Mesendoderm (in vitro differentiated cells): ENCODE measurements around the gene CH25H.

ENCODE experiments used
- DNase-seq: peaks from one replicate; pipeline ENCODE4 v3.0.0; 2013
- H2AK5ac ChIP-seq: 2 replicates; pipeline ENCODE4 v1.6.1; 2013; ENCODE audit warnings: low read length, inconsistent platforms
- H2BK120ac ChIP-seq: 2 replicates; pipeline ENCODE4 v1.6.1; 2013; ENCODE audit warnings: low read depth, mild to moderate bottlenecking, low read length, moderate library complexity, mixed read lengths
- H2BK15ac ChIP-seq: replicated peaks from 2 replicates; pipeline ENCODE4 v1.6.1; 2013; ENCODE audit warnings: low read depth, mild to moderate bottlenecking, moderate library complexity
- H2BK5ac ChIP-seq: 2 replicates; pipeline ENCODE4 v1.6.1; 2013; ENCODE audit warnings: low read length, inconsistent platforms
- H3K18ac ChIP-seq: 2 replicates; pipeline ENCODE4 v1.6.1; 2013; ENCODE audit warnings: mild to moderate bottlenecking, low read length, mixed read lengths
- H3K23ac ChIP-seq: one replicate; pipeline ENCODE4 v1.6.1; 2013; ENCODE audit warnings: low read length
- H3K27ac ChIP-seq: 2 replicates; pipeline ENCODE4 v1.5.1; 2013; ENCODE audit warnings: low read depth, mild to moderate bottlenecking, inconsistent platforms, low read length, moderate library complexity
- H3K27me3 ChIP-seq: 2 replicates; pipeline ENCODE4 v1.6.1; 2013; ENCODE audit warnings: low read length, control low read depth, mild to moderate bottlenecking, inconsistent platforms; ENCODE audit not compliant: insufficient read depth, poor library complexity
- H3K36me3 ChIP-seq: 2 replicates; pipeline ENCODE4 v1.6.1; 2013; ENCODE audit warnings: low read length, inconsistent platforms; ENCODE audit not compliant: control insufficient read depth, insufficient read depth
- H3K4ac ChIP-seq: one replicate; pipeline ENCODE4 v1.6.1; 2013; ENCODE audit warnings: low read depth, mild to moderate bottlenecking, low read length, moderate library complexity
- H3K4me1 ChIP-seq: 2 replicates; pipeline ENCODE4 v1.6.1; 2013; ENCODE audit warnings: low read depth, low read length, inconsistent platforms; ENCODE audit not compliant: control insufficient read depth
- H3K4me2 ChIP-seq: 2 replicates; pipeline ENCODE4 v1.6.1; 2013; ENCODE audit warnings: low read length
- H3K4me3 ChIP-seq: 2 replicates; pipeline ENCODE4 v1.5.1; 2013; ENCODE audit warnings: mild to moderate bottlenecking, low read length
- H3K56ac ChIP-seq: one replicate; pipeline ENCODE4 v1.6.1; 2013; ENCODE audit warnings: low read length
- H3K79me1 ChIP-seq: 2 replicates; pipeline ENCODE4 v1.6.1; 2013; ENCODE audit warnings: low read length, inconsistent platforms
- H3K79me2 ChIP-seq: 2 replicates; pipeline ENCODE4 v1.6.1; 2013; ENCODE audit warnings: mild to moderate bottlenecking, low read length; ENCODE audit not compliant: control insufficient read depth, insufficient read depth
- H3K9ac ChIP-seq: 2 replicates; pipeline ENCODE4 v1.6.1; 2013; ENCODE audit warnings: low read length, inconsistent platforms
- H4K5ac ChIP-seq: one replicate; pipeline ENCODE4 v1.6.1; 2013; ENCODE audit warnings: low read length
- H4K8ac ChIP-seq: one replicate; pipeline ENCODE4 v1.6.1; 2013; ENCODE audit warnings: low read depth, mild to moderate bottlenecking, control low read depth, low read length, moderate library complexity
- WGBS: extraction: QIAGEN DNeasy Blood & Tissue Kit; methylation state at CpG from one replicate; pipeline ENCODE4 v1.1.7; 2013; ENCODE audit warnings: low lambda C conversion rate, missing lambda C conversion rate; ENCODE audit not compliant: insufficient coverage; ENCODE audit errors: extremely low coverage; 5-methylcytosine and 5-hydroxymethylcytosine counted together

Gene CH25H

DNA sequence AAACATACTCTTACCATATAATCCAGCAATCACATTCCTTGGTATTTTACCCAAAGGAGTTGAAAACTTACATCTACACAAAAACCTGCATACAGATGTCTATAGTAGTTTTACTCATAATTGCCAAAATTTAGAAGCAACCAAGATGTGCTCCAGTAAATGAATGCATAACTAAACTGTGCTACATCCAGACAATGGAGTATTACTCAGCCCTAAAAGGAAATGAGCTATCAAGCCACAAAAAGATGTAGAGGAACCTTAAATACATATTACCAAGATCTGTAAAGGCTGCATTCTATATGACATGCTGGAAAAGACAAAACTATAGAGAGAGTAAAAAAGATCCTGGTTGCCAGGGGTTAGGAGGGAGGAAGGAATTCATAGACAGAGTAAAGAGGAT, 21.8 kb upstream of the CH25H start:
- no peak overlapping the region for H3K23ac ChIP-seq
- H2BK15ac ChIP-seq = no peak overlapping the region
- H3K4me3 ChIP-seq = no peak overlapping the region
- no peak for DNase-seq
- H2BK5ac ChIP-seq = no peak overlapping the region
- no peaks in the 10 kb centered on the region for H3K36me3 ChIP-seq
- no peaks in the 10 kb centered on the region for H3K27me3 ChIP-seq
- H2BK120ac ChIP-seq = no peak overlapping the region
- H3K4ac ChIP-seq = no peak overlapping the region
- peaks cover 6% of the 10 kb centered on the region for H3K4me1 ChIP-seq
- H3K27ac ChIP-seq = no peak overlapping the region
- no peak overlapping the region for H2AK5ac ChIP-seq
- H4K8ac ChIP-seq = no peak overlapping the region
- H3K79me2 ChIP-seq = no peaks in the 10 kb centered on the region
- H3K9ac ChIP-seq = no peak overlapping the region
- H3K18ac ChIP-seq = no peak overlapping the region
- H3K56ac ChIP-seq = no peak overlapping the region
- H4K5ac ChIP-seq = no peak overlapping the region
- H3K79me1 ChIP-seq = no peaks in the 10 kb centered on the region
- H3K4me2 ChIP-seq = no peak overlapping the region

DNA sequence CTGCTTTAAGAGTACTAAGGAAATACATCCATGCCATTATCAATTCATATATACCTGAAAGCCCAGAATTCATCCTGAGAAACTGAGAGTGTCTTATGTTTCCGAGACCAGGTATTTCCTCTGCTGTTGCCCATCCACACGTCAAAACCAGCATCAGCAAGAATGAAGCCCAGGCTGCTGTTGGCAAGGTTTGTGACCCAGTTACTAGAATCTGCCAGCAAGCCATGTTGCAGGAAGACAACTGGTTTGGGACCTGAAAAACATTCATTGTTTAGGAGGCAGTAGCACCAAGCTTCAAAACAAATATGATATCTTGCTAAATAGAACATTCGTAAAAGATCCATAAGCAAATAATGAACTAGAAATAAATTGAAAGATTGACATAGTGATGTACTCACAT, 21.0 kb upstream of the CH25H start:
- Histone ChIP-seq H3K23ac (no peak overlapping the region), H4K5ac (no peak overlapping the region), H2AK5ac (no peak overlapping the region), H3K27ac (no peak overlapping the region), H3K79me2 (no peaks in the 10 kb centered on the region), H3K27me3 (no peaks in the 10 kb centered on the region), H2BK15ac (no peak overlapping the region), H3K4me1 (peaks cover 6% of the 10 kb centered on the region), H3K4ac (no peak overlapping the region), H2BK5ac (no peak overlapping the region), H3K4me3 (no peak overlapping the region), H3K56ac (no peak overlapping the region), H2BK120ac (no peak overlapping the region), H3K4me2 (no peak overlapping the region), H4K8ac (no peak overlapping the region), H3K36me3 (no peaks in the 10 kb centered on the region), H3K79me1 (no peaks in the 10 kb centered on the region), H3K18ac (no peak overlapping the region), H3K9ac (no peak overlapping the region)
- WGBS = no CpG with 5 or more reads among the region's 3 CpGs
- no peak for DNase-seq

DNA sequence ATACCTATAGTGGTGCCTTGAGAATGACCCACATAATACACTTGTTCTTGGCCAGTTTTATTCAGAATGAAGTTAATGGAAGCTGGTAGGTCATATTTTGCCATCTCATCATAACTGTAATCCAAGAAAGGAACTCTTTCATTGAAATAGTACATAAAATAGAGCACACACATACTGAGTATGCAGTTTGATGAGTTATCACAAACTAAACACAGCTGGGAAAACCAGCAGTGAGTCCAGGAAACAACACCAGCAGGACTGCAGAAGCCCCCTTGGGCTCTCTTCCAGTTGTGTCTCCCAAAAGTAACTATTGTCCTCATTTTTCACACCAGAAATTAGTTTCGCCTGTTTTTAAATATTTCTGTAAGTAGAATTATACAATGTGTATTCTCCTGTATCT, 19.8 kb upstream of the CH25H start:
- no peaks in the 10 kb centered on the region for H3K27me3 ChIP-seq
- no peak overlapping the region for H2AK5ac ChIP-seq
- H2BK15ac ChIP-seq = no peak overlapping the region
- H2BK5ac ChIP-seq = no peak overlapping the region
- no peak overlapping the region for H4K5ac ChIP-seq
- no peak overlapping the region for H3K56ac ChIP-seq
- no peaks in the 10 kb centered on the region for H3K79me1 ChIP-seq
- no peak overlapping the region for H4K8ac ChIP-seq
- DNase-seq = no peak
- no peaks in the 10 kb centered on the region for H3K79me2 ChIP-seq
- no peak overlapping the region for H3K4me3 ChIP-seq
- no peak overlapping the region for H3K4me2 ChIP-seq
- peaks cover 6% of the 10 kb centered on the region for H3K4me1 ChIP-seq
- H3K4ac ChIP-seq = no peak overlapping the region
- no CpG with 5 or more reads among the region's 1 CpG for WGBS
- no peak overlapping the region for H3K18ac ChIP-seq
- no peak overlapping the region for H3K27ac ChIP-seq
- H3K9ac ChIP-seq = no peak overlapping the region
- H2BK120ac ChIP-seq = no peak overlapping the region
- no peaks in the 10 kb centered on the region for H3K36me3 ChIP-seq
- no peak overlapping the region for H3K23ac ChIP-seq

DNA sequence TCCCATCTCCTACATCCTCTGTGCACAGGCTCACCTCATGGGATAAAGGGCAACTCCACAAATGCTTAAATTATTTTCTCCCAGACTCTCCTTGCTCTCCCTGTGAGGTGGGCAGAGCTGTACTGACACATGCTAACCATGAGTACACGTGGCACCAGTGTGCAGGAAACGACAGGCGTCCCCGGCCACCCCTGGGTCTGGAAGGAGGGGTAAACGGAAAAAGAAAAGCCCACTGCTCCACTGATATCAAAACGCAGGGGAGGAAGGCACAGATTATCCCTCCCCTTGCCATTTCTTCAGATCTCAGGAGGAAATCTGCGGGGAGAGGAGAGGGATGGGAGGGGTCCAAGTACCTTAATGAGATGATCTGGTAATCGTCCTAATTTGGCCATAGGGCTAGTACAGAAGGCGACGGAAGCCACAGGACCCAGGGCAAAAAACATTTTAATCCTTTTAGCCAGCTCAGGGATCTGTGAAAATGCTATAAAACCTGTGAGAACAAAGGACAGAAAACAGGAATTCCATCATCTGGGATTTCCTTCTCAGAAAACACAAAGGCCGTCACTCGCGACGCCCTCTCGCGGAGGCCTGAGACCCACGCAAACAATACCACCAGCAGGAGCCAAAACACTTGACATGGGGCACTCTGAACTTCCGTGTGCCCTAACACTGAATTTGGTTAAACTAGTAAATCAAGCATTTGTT, 17.8 kb upstream of the CH25H start:
- H4K5ac ChIP-seq = no peak overlapping the region
- no peak overlapping the region for H3K4me2 ChIP-seq
- H4K8ac ChIP-seq = no peak overlapping the region
- H2BK120ac ChIP-seq = no peak overlapping the region
- no peak overlapping the region for H3K27ac ChIP-seq
- no peak overlapping the region for H2BK15ac ChIP-seq
- H3K36me3 ChIP-seq = no peaks in the 10 kb centered on the region
- no peak overlapping the region for H3K4me3 ChIP-seq
- no peak overlapping the region for H2BK5ac ChIP-seq
- H2AK5ac ChIP-seq = no peak overlapping the region
- peak overlapping the region; percentile 58 for H3K56ac ChIP-seq
- H3K4ac ChIP-seq = no peak overlapping the region
- DNase-seq = peak; percentile 71
- H3K23ac ChIP-seq = no peak overlapping the region
- no peaks in the 10 kb centered on the region for H3K27me3 ChIP-seq
- H3K18ac ChIP-seq = peak overlapping the region; percentile 13
- H3K79me2 ChIP-seq = no peaks in the 10 kb centered on the region
- H3K79me1 ChIP-seq = no peaks in the 10 kb centered on the region
- peaks cover 6% of the 10 kb centered on the region for H3K4me1 ChIP-seq
- WGBS = no CpG with 5 or more reads among the region's 18 CpGs
- H3K9ac ChIP-seq = peak overlapping the region; percentile 14

DNA sequence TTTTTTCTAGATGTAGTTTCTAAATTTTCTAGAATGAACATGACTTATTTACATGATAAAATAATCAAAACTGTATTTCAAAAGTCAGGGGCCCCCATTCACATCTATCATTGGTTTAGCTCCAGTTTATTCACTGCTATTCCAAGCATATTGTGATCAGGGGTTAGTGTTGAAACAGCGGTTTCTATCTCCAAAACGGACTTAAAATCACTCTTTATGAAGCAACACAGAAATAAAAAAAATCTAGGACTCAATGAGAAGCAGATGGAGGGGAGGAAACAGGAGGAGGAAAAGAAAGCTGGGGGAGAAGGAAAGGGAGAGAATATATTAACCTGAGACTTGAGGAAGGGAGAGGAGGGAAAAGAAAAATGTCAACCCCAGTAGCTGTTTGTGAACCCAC, 14.8 kb upstream of the CH25H start:
- H2BK5ac ChIP-seq = no peak overlapping the region
- H3K56ac ChIP-seq = no peak overlapping the region
- no peak overlapping the region for H3K9ac ChIP-seq
- no peaks in the 10 kb centered on the region for H3K27me3 ChIP-seq
- H3K4ac ChIP-seq = no peak overlapping the region
- no peak overlapping the region for H3K18ac ChIP-seq
- H2BK120ac ChIP-seq = no peak overlapping the region
- H3K4me1 ChIP-seq = peaks cover 6% of the 10 kb centered on the region
- H3K4me3 ChIP-seq = no peak overlapping the region
- no peaks in the 10 kb centered on the region for H3K79me2 ChIP-seq
- no peak for DNase-seq
- no peak overlapping the region for H3K23ac ChIP-seq
- H3K79me1 ChIP-seq = no peaks in the 10 kb centered on the region
- no peak overlapping the region for H3K4me2 ChIP-seq
- no peak overlapping the region for H4K8ac ChIP-seq
- H2BK15ac ChIP-seq = no peak overlapping the region
- no peak overlapping the region for H3K27ac ChIP-seq
- no peak overlapping the region for H4K5ac ChIP-seq
- no CpG with 5 or more reads among the region's 2 CpGs for WGBS
- no peak overlapping the region for H2AK5ac ChIP-seq
- H3K36me3 ChIP-seq = no peaks in the 10 kb centered on the region

DNA sequence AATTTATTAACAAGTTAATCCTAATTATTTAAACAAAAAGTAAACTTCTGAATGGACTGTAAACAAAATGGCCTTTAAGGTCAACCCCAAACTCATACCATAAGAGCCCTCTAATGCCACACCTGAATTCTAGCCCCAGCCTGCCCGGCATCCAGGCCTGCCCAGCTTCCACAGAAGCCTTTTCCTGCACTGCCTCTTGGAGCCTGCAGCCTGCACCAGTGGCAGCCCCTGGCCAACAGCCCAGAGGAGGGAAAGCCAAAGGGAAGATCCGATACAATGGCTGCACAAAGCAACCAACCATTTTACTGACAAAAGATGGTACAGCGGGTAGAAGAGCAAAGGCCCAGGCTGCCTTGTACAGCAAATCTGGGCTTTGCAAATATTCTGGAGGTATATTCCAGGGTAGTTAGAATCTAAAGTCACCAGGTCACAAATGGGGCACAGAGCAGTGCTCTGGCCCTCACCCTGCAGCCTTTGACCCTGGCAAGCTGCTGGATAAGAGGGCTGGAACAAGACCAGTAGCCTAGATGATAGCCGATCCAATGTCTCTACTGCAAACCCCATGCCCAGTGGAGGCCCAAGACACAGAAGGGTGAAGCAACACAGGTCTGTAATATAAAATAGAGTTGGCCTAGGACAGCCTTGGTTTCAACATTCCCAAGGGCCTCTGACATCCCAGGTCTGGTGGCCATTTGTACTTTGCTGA, 12.5 kb upstream of the CH25H start:
- no peak overlapping the region for H3K4ac ChIP-seq
- WGBS = no CpG with 5 or more reads among the region's 4 CpGs
- H3K79me2 ChIP-seq = no peaks in the 10 kb centered on the region
- H2BK120ac ChIP-seq = no peak overlapping the region
- no peak overlapping the region for H2BK15ac ChIP-seq
- no peak overlapping the region for H3K4me2 ChIP-seq
- H3K4me1 ChIP-seq = peaks cover under 1% of the 10 kb centered on the region
- no peak overlapping the region for H3K4me3 ChIP-seq
- no peak overlapping the region for H2AK5ac ChIP-seq
- H3K9ac ChIP-seq = no peak overlapping the region
- H3K56ac ChIP-seq = no peak overlapping the region
- H3K27ac ChIP-seq = no peak overlapping the region
- no peak overlapping the region for H3K18ac ChIP-seq
- H4K8ac ChIP-seq = no peak overlapping the region
- H4K5ac ChIP-seq = no peak overlapping the region
- H3K27me3 ChIP-seq = no peaks in the 10 kb centered on the region
- H3K79me1 ChIP-seq = no peaks in the 10 kb centered on the region
- no peaks in the 10 kb centered on the region for H3K36me3 ChIP-seq
- H3K23ac ChIP-seq = no peak overlapping the region
- no peak overlapping the region for H2BK5ac ChIP-seq
- no peak for DNase-seq
